Type B pancreatic cell (in vitro differentiated cells): ENCODE data around the gene LEPR. TPM values are rescaled to one million over a fixed set of nuclear protein-coding genes. Genes with fewer than 3 reads are reported as not detected.

ENCODE experiments used
- DNase-seq: peaks from one replicate; pipeline ENCODE4 v3.0.0; 2021; ENCODE audit warnings: mixed read lengths; ENCODE audit not compliant: unreplicated experiment; ENCODE audit errors: extremely low spot score
- H3K27ac Mint-ChIP-seq: 2 replicates; pipeline ENCODE4 v1.8.0; 2021; ENCODE audit warnings: mild to moderate bottlenecking, mixed read lengths
- H3K27me3 Mint-ChIP-seq: 2 replicates; pipeline ENCODE4 v1.8.0; 2021; ENCODE audit warnings: mixed read lengths
- H3K36me3 Mint-ChIP-seq: 2 replicates; pipeline ENCODE4 v1.8.0; 2021; ENCODE audit warnings: mixed read lengths
- H3K4me1 Mint-ChIP-seq: one replicate; pipeline ENCODE4 v1.8.0; 2021; ENCODE audit warnings: mixed read lengths; ENCODE audit not compliant: unreplicated experiment
- H3K4me3 Mint-ChIP-seq: 2 replicates; pipeline ENCODE4 v1.8.0; 2021; ENCODE audit warnings: mild to moderate bottlenecking, mixed read lengths
- H3K9me3 Mint-ChIP-seq: 2 replicates; pipeline ENCODE4 v1.8.0; 2021; ENCODE audit warnings: mixed read lengths
- total RNA-seq: library from RNA; stranded (reverse); gene quantifications from 2 replicates; pipeline ENCODE4 v1.2.1, GENCODE V29; 2021; ENCODE audit warnings: low replicate concordance
- TF ChIP-seq, protein P1 (sequence below): fragments of 200-600 bp; sonication (generic); conservative IDR thresholded peaks from 2 replicates; pipeline ENCODE4 v1.5.0; 2021; ENCODE audit warnings: antibody characterized with exemption, mild to moderate bottlenecking

The LEPR gene
- total RNA-seq, 1 donor from 2014 or later, result 5.4 TPM

DNA sequence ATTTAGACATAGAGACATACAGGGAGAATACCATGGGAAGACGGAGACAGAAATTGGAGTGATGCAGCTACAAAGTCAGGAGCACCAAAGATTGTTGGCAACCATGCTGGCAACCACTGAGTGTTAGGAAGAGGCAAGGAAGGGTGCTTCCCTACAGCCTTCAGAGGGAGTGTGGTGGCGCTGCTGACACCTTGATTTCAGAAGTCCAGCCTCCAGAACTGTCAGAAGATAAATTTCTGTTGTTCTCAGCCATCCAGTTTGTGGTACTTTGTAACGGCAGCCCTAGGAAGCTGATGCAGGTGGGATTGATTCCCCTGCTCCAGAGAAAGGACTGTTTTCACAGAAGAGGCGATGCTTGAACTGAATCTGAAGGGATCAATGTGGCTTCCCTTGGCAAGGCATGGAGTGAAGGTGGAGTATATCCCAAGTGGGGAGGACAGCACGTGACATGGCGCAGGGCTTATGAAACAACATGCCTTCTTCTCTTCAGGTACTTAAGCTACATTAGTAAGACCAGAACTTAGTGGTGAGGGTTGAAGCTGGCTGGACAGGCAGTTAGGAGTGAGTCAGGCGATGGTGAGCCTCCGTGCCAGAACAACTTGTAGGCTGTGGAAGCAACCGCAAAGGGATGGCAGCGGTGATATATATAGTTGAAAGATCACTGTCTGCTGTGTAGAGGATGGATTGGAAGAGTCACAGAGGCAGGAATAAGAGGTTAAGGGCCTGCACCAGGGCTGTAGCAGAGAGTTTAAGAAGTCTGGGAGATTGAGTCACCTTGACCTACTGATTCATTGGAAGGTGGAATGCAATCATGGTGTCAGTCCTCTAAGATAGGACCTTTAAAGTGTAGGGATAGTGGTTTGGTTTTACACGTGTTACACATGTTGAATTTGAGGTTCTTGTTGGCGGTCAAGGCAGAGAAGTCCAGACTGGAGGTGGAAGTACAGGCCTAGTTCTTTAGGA lies 2.1 kb downstream of the LEPR start:
- Mint-ChIP-seq H3K9me3 (no peaks in the 10 kb centered on the region), H3K27ac (no peak overlapping the region), H3K4me3 (no peak overlapping the region), H3K27me3 (no peaks in the 10 kb centered on the region), H3K36me3 (peaks cover 25% of the 10 kb centered on the region), H3K4me1 (peaks cover 23% of the 10 kb centered on the region)
- TF ChIP-seq, protein P1, sequence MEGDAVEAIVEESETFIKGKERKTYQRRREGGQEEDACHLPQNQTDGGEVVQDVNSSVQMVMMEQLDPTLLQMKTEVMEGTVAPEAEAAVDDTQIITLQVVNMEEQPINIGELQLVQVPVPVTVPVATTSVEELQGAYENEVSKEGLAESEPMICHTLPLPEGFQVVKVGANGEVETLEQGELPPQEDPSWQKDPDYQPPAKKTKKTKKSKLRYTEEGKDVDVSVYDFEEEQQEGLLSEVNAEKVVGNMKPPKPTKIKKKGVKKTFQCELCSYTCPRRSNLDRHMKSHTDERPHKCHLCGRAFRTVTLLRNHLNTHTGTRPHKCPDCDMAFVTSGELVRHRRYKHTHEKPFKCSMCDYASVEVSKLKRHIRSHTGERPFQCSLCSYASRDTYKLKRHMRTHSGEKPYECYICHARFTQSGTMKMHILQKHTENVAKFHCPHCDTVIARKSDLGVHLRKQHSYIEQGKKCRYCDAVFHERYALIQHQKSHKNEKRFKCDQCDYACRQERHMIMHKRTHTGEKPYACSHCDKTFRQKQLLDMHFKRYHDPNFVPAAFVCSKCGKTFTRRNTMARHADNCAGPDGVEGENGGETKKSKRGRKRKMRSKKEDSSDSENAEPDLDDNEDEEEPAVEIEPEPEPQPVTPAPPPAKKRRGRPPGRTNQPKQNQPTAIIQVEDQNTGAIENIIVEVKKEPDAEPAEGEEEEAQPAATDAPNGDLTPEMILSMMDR, result no peak
- no peak for DNase-seq

DNA sequence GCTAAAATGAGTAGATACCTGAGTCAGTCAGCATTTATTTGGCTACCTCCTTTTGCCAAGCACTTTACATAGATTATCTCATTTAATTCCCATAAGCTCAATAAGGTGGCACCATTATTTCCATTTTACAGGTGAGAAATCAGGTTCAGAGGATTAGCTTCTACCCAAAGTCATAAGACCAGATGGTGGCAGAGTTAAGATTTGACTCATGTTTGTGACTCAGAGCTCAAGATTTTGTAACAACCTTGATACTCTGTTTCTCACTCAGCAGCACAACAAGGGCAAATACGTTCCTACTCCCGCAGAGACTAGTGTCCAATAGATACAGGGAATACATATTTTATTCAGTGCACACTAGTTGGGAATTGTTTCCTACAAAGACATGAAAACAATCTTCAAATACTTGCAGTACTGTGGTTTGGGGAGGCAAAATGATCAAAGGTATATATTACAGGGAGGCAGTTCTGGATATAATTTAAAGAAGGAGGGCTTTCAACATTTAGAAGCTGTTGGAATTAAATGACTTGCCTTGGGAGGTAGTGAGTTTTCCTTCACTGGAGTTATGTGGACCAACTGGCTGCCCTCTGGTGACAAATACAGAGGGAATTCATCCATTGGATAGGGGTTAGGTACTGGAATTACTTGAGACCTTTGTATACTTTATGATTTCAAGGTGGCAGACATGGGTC lies 3.6 kb downstream of the LEPR start:
- H3K4me1 Mint-ChIP-seq, result peaks cover 20% of the 10 kb centered on the region
- no peaks in the 10 kb centered on the region for H3K27me3 Mint-ChIP-seq
- no peaks in the 10 kb centered on the region for H3K9me3 Mint-ChIP-seq
- DNase-seq, result no peak
- peak overlapping the region; percentile 2 for H3K27ac Mint-ChIP-seq
- TF ChIP-seq, protein P1, result no peak
- peaks cover 30% of the 10 kb centered on the region for H3K36me3 Mint-ChIP-seq
- H3K4me3 Mint-ChIP-seq, result no peak overlapping the region

DNA sequence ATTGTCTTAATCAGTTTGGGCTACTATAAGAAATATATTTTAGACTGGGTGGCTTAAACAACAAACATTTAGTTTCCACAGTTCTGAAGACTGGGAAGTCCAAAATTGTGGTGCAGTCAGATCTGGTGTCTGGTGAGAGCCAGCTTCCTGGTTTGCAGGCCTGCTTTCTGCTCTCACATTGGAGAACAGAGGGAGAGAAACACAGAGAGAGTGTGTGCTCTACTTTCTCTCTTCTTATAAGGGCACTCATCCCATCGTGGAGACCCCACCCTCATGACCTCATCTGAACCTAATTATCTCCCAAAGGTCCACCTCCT lies 4.1 kb downstream of the LEPR start:
- no peak for DNase-seq
- TF ChIP-seq, protein P1, result no peak
- Mint-ChIP-seq H3K36me3 (peaks cover 32% of the 10 kb centered on the region), H3K27ac (no peak overlapping the region), H3K9me3 (no peaks in the 10 kb centered on the region), H3K4me3 (peak overlapping the region; percentile 28), H3K4me1 (peaks cover 17% of the 10 kb centered on the region), H3K27me3 (no peaks in the 10 kb centered on the region)

DNA sequence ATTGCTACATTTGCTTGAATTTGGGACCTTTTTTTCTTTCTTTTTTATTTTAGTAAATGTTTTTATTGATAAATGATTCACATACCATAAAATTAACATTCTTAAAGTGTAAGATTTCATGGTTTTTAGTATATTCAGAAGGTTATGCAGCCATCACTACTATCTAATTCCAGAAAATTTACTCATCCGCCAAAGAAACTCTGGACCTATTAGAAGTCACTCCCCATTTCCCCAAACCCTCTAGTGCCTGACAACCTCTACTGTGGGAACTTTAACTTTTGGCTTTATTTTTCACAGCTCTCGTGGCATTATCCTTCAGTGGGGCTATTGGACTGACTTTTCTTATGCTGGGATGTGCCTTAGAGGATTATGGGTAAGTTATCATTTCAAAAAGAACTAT lies 4.5 kb downstream of the LEPR start:
- no peak overlapping the region for H3K27ac Mint-ChIP-seq
- H3K4me1 Mint-ChIP-seq, result peaks cover 12% of the 10 kb centered on the region
- TF ChIP-seq, protein P1, result no peak
- no peak overlapping the region for H3K4me3 Mint-ChIP-seq
- no peak for DNase-seq
- H3K27me3 Mint-ChIP-seq, result no peaks in the 10 kb centered on the region
- no peaks in the 10 kb centered on the region for H3K9me3 Mint-ChIP-seq
- peaks cover 32% of the 10 kb centered on the region for H3K36me3 Mint-ChIP-seq

DNA sequence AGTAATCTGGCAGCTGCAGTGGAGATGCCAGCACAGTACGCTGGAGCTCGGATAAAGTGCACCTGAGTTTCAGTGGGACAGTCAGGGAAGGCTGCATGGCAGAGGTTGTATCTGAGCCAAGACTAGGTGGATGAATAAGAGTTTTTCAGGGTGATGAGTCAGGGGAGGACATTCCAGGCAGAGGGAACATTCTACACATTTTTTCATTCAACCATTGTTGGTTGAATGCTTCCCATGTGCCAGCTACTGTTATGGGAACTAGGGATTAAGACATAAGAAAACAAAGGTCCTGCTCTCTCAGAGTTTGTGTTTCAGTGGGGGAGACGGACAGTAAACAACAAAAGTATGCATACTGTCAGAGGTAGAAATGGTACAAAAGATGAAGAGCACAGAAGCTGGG lies 5.2 kb downstream of the LEPR start:
- Mint-ChIP-seq H3K4me3 (no peak overlapping the region), H3K4me1 (peaks cover 12% of the 10 kb centered on the region), H3K27ac (no peak overlapping the region), H3K9me3 (no peaks in the 10 kb centered on the region), H3K27me3 (no peaks in the 10 kb centered on the region), H3K36me3 (peaks cover 32% of the 10 kb centered on the region)
- DNase-seq, result no peak
- TF ChIP-seq, protein P1, result no peak
